Ureter (tissue), 1 donor: ENCODE measurements around the gene CLSTN1. TPM values are rescaled to one million over a fixed set of nuclear protein-coding genes. Genes with fewer than 3 reads are reported as not detected.

Source experiments
- DNase-seq: peaks from one replicate; pipeline ENCODE4 v3.0.0-alpha.2; 2020; ENCODE audit warnings: low spot score
- total RNA-seq: library from RNA; stranded (reverse); gene quantifications from one replicate; pipeline ENCODE4 v1.2.4, GENCODE V29; 2023
- donor health status: DM: yes; HTN: yes; CAD: no.

CLSTN1 gene
- total RNA-seq, 1 donor from 2014 or later: 75.0 TPM

DNA sequence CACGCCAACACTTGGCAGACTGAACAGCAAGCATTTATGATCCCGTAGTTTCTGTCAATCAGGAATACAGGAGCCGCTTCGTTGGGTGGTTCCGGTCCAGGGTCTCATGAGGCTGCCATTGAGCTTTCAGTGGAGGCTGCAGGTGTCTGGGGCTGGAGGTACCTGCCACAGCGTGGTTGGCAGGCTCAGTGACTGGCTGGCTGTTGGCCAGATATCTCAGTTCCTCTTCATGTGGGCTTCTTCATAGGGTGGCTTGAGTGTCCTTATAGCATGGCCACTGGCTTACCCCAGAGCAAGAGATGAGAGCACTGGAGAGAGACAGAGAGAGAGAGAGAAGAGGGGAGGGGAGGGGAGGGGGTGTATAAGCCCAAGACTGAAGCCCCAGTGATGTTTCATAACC lies 142.9 kb downstream of the CLSTN1 start:
- no peak for DNase-seq

DNA sequence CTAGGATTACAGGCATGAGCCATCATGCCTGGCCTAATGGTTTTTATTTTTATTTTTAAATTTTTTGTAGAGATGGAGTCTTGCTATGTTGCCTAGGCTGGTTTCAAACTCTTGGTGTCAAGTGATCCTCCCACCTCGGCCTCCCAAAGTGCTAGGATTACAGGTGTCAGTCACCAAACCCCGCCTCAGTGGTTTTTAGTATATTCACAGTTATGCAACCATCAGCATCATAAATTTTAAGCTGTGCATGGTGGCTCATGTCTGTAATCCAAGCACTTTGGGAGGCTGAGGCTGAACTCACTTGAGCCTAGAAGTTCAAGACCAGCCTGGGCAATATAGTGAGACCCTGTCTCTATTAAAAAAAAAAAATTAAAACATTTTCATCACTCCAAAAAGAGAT lies 143.7 kb downstream of the CLSTN1 start:
- DNase-seq: no peak

Other genes with a start within 250 kb of the CLSTN1 start
- 21.0 TPM for gene TMEM201, start 235.1 kb downstream of the CLSTN1 start, total RNA-seq
- gene PIK3CD, start 172.2 kb downstream of the CLSTN1 start, total RNA-seq: 7.7 TPM
- gene CTNNBIP1, start 86.3 kb upstream of the CLSTN1 start, total RNA-seq: 28.4 TPM
- 27.5 TPM for gene LZIC, start 119.4 kb upstream of the CLSTN1 start, total RNA-seq
- 12.6 TPM for gene NMNAT1, start 119.5 kb upstream of the CLSTN1 start, total RNA-seq
- 8.5 TPM for gene RBP7, start 173.3 kb upstream of the CLSTN1 start, total RNA-seq
- gene UBE4B, start 209.0 kb upstream of the CLSTN1 start, total RNA-seq: 41.8 TPM